Measurements from ENCODE around the gene CD164L2.
"Not testable (repeated sequence)": the region's sequence is repeated elsewhere in the genome, so short reads cannot be mapped to it uniquely, and the experiment has no call there.

CD164L2 gene

GRCh38 chr1:27405598-27406361, 22.6 kb upstream of the CD164L2 start:
- in situ Hi-C loops (cut with MboI; ENCODE audit: low sequenced_read_pairs) = not testable (repeated sequence)

GRCh38 chr1:27405074-27405473, 21.9 kb upstream of the CD164L2 start:
- in situ Hi-C loops (cut with MboI; ENCODE audit: low sequenced_read_pairs) = no loop called here

GRCh38 chr1:27403931-27404330, 20.8 kb upstream of the CD164L2 start:
- in situ Hi-C loops (cut with MboI; ENCODE audit: low sequenced_read_pairs) = no loop called here

GRCh38 chr1:27403065-27403726, 20.1 kb upstream of the CD164L2 start:
- in situ Hi-C loops (cut with MboI; ENCODE audit: low sequenced_read_pairs) = no loop called here

- in situ Hi-C loops (cut with MboI; ENCODE audit: low sequenced_read_pairs) = no loop called here
These were observed 19.2 kb upstream of the CD164L2 start for GRCh38 chr1:27402349-27402754.

GRCh38 chr1:27400963-27401341, 17.8 kb upstream of the CD164L2 start:
- in situ Hi-C loops (cut with MboI; ENCODE audit: low sequenced_read_pairs) = no loop called here

GRCh38 chr1:27400082-27400962, 17.2 kb upstream of the CD164L2 start:
- in situ Hi-C loops (cut with MboI; ENCODE audit: low sequenced_read_pairs) = no loop called here

GRCh38 chr1:27399251-27400025, 16.3 kb upstream of the CD164L2 start:
- in situ Hi-C loops (cut with MboI; ENCODE audit: low sequenced_read_pairs) = loop anchor here (5.0 to 10.0 kb wide), 2 partner anchors 265 to 352 kb away; no protein-coding TSS in a partner anchor

GRCh38 chr1:27398405-27399149, 15.4 kb upstream of the CD164L2 start:
- in situ Hi-C loops (cut with MboI; ENCODE audit: low sequenced_read_pairs) = loop anchor here (5.0 to 10.0 kb wide), 2 partner anchors 266 to 351 kb away; no protein-coding TSS in a partner anchor

GRCh38 chr1:27397749-27398148, 14.6 kb upstream of the CD164L2 start:
- in situ Hi-C loops (cut with MboI; ENCODE audit: low sequenced_read_pairs) = loop anchor here (5.0 to 10.0 kb wide), 2 partner anchors 267 to 350 kb away; no protein-coding TSS in a partner anchor

GRCh38 chr1:27397110-27397509, 14.0 kb upstream of the CD164L2 start:
- in situ Hi-C loops (cut with MboI; ENCODE audit: low sequenced_read_pairs) = loop anchor here (5.0 to 10.0 kb wide), 2 partner anchors 268 to 350 kb away; no protein-coding TSS in a partner anchor

GRCh38 chr1:27395441-27396195, 12.5 kb upstream of the CD164L2 start:
- in situ Hi-C loops (cut with MboI; ENCODE audit: low sequenced_read_pairs) = loop anchor here (5.0 to 10.0 kb wide), 2 partner anchors 269 to 348 kb away; no protein-coding TSS in a partner anchor

- in situ Hi-C loops (cut with MboI; ENCODE audit: low sequenced_read_pairs) = loop anchor here (5.0 to 10.0 kb wide), 4 partner anchors 212 to 348 kb away; no protein-coding TSS in a partner anchor
These were observed 11.8 kb upstream of the CD164L2 start for GRCh38 chr1:27394925-27395324.

GRCh38 chr1:27394282-27394658, 11.1 kb upstream of the CD164L2 start:
- in situ Hi-C loops (cut with MboI; ENCODE audit: low sequenced_read_pairs) = loop anchor here (5.0 to 10.0 kb wide), 3 partner anchors 213 to 292 kb away; no protein-coding TSS in a partner anchor

- in situ Hi-C loops (cut with MboI; ENCODE audit: low sequenced_read_pairs) = loop anchor here (5.0 to 10.0 kb wide), 3 partner anchors 214 to 291 kb away; no protein-coding TSS in a partner anchor
These were observed 10.6 kb upstream of the CD164L2 start for GRCh38 chr1:27393641-27394281.

- in situ Hi-C loops (cut with MboI; ENCODE audit: low sequenced_read_pairs) = loop anchor here (5.0 to 10.0 kb wide), 3 partner anchors 214 to 291 kb away; no protein-coding TSS in a partner anchor
These were observed 9.9 kb upstream of the CD164L2 start for GRCh38 chr1:27392778-27393635.
